GM23338 (cell line): ENCODE measurements around the gene MVB12B.

Experiments
- CREB1 ChIP-seq: fragments of 250-450 bp; sonication (Bioruptor Pico); IDR thresholded peaks from 2 replicates; pipeline ENCODE4 v1.5.0; 2020; ENCODE audit warnings: low read depth, mild to moderate bottlenecking, moderate library complexity
- CTCF ChIP-seq, 2 experiments: fragments of 200-600 bp in 1 of 2; sonication (generic) in 1 of 2; conservative IDR thresholded peaks; 2 replicates each; pipeline versions ENCODE4 v1.5.1 to v1.6.1; 2016 to 2017; ENCODE audit warnings: antibody characterized with exemption in 2 of 2, low read depth in 2 of 2, mild to moderate bottlenecking in 2 of 2, moderate library complexity in 1 of 2
- EZH2 ChIP-seq: fragments of 200-600 bp; sonication (generic); IDR thresholded peaks from one replicate; pipeline ENCODE4 v1.8.0; 2017; ENCODE audit warnings: antibody characterized with exemption, mild to moderate bottlenecking, low read depth; ENCODE audit not compliant: unreplicated experiment
- POLR2AphosphoS5 ChIP-seq: IDR thresholded peaks from 2 replicates; pipeline ENCODE4 v1.6.1; 2016; ENCODE audit warnings: antibody characterized with exemption, low read depth

GRCh38 chr9:126453156-126453963 is 126.7 kb downstream of the MVB12B start:
- TF ChIP-seq CTCF (conservative IDR thresholded peaks at IDR 0.05; ENCODE audit: low read depth in 2 of 2) (no peak), POLR2AphosphoS5 (no peak), EZH2 (no peak), CREB1 (CRISPR knock-in tag) (no peak)
